NCI-H146 (cell line): ENCODE data around the gene GDPD2.
"Not testable (repeated sequence)": the region's sequence is repeated elsewhere in the genome, so short reads cannot be mapped to it uniquely, and the experiment has no call there.

Experiments
- DNase-seq: peaks from one replicate; lab custom pipeline; 2025; lab: John Stamatoyannopoulos, UW

Gene GDPD2, protein sequence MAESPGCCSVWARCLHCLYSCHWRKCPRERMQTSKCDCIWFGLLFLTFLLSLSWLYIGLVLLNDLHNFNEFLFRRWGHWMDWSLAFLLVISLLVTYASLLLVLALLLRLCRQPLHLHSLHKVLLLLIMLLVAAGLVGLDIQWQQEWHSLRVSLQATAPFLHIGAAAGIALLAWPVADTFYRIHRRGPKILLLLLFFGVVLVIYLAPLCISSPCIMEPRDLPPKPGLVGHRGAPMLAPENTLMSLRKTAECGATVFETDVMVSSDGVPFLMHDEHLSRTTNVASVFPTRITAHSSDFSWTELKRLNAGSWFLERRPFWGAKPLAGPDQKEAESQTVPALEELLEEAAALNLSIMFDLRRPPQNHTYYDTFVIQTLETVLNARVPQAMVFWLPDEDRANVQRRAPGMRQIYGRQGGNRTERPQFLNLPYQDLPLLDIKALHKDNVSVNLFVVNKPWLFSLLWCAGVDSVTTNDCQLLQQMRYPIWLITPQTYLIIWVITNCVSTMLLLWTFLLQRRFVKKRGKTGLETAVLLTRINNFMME

DNA sequence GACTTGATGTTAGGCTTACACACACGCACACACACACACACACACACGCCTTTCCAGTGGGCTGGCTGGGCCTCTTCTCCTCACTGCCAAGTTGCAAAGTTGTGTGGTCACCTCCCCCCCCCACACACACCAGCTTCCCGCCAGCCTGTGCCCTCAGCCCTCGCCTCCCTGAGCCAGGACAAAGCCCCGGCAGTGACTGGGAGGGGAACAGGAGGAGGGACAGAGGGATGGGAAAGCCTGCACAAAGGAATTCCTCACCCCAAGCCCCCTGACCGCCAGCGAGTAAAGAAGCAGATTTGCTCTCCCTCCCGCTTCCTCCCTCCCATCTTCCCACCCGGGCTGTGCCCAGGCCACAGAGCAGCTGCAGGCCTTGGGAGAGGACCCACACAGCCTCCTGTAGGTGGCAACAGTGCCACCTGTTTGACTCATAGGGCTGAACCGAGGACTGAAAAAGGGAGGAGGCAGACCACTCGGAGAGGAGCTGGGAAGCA, at the start of gene GDPD2:
TSS of gene GDPD2 (plus strand) at position 464 of the 491 bp plus-strand sequence. CDS start 1,671 bp downstream, outside the sequence.
- DNase-seq: peak; percentile 4

DNA sequence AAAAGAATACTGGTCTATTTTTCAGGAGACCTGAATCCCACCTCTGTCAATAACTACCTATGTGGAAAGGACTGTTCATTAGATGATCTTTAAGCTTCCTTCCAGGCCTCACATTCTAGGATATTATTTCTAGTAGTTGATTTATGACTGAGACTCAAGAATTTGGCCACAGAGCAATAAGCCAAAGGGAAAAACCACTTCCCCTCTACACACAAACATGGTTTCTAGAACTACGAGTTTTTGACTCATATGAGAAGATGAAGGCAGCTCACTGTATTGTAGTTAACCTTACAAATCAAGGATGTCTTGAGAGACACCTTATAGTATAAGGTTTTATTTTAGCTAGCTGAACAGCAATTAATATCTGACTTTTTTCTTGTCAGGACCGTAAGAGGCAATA, 36.9 kb upstream of the GDPD2 start:
- DNase-seq: no peak

DNA sequence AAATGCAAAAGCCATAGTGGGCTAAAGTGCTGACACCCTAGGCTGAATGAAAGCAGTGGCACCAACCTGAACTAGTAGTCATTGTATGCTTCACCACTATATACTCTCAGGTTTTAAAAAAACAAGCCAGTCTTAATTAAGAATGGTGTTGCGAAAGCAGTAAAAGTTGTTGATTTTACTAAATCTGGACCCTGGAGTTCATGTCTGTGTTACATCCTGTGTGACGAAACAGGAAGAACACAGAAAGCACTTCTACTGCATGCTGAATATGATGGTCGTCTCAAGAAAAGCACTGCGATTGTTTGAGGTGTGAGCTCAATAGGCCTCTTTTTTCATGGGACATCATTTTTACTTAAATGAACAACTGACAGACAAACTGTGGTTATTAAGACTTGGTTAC, 24.2 kb upstream of the GDPD2 start:
- DNase-seq: no peak

DNA sequence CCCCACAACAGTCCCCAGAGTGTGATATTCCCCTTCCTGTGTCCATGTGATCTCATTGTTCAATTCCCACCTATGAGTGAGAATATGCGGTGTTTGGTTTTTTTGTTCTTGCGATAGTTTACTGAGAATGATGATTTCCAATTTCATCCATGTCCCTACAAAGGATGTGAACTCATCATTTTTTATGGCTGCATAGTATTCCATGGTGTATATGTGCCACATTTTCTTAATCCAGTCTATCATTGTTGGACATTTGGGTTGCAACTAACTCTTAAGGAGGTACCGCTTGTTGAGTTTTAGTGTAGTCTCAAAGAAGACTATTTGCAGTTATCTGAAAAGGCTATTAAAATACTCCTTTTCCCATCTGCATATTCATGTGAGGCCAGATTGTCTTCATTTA, 22.9 kb upstream of the GDPD2 start:
- DNase-seq: not testable (repeated sequence)

DNA sequence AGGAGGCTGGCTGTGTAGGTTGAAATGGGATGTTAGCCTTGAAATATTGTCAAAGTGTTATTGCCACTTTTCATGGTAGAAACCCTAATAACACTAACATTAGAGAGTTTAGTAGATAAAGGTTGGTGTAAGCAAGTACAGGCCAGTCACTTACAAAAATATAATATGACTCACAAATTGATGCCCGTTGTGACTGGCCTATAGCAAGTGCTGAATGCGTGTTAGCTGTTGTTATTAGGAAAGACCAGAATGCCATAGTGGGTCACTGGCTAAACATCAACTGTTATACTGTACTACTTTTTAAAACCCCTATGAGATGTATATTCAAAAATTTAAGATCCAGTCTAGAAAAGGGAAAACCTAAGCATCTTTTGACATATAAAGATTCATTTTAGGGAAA, 20.4 kb upstream of the GDPD2 start:
- no peak for DNase-seq

DNA sequence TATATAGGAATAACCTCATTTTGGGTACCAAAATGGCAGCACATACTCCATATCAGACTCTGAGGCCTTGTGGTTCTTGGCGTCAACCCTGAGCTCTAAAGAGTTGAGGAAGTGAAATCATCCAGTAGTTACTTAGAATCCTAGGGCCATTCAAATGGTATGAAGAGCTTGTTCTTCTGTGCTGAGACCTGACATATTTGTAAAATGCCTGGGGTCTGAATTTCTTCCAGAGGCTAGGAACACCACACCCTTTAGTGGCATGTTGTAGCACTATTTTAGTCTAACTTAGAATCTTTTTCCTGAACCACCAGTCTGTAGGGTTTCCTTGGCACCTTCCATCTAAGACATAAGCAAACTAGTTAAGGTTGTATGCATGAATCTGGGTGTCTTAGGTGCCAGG, 18.1 kb upstream of the GDPD2 start:
- no peak for DNase-seq

DNA sequence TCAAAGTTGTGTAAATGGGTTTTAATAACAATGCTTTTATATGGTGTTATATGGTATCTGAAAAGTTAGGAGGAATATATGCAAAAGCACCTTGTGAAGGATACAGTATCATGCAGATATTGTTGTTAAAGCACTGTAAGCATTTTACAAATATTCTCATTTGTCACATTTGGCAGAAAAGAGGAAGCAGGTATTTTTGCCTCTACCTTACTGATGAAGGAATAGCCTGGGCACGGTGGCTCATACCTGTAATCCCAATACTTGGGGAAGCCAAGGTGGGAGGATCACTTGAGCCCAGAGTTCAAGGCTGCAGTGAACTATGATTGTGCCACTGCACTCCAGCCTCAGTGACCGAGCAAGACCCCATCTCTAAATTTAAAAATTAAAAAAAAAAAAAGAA, 12.2 kb upstream of the GDPD2 start:
- no peak for DNase-seq

DNA sequence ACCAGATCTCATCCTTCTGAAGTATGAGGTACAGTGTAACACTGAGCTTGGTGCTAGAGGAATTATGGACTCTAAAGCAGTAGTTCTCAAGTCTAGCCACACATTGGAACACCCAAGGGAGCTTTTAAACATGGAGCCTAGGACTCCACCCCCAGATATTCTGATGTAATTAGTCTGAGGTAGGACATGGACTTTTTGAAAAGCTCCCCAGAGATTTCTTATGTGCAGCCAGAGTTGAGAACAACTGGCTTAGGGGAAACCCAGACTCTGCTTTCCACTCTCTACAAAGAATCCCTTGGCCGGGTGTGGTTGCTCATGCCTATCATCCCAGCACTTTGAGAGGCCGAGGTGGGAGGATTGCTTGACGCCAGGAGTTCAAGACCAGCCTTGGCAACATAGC, 11.6 kb upstream of the GDPD2 start:
- DNase-seq: no peak

DNA sequence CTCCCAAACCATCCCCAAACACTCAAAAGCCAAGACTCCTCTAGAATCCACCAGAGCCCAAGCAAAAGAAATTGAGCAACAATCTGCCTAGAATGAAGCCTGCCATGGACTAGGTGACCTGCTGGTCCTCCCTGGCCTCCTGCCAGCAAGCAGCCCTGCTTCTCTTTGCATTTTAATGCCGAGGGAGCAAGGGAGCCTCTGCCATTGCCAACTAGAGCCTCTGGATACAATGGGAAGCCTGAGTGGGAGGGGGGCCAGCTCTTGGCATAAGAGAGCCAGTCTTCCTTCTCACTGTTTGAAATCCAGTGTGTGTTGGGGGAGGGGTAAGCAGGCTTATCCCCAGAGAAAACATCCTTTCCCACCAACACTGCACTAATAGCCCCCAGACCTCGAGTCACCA, 1.5 kb upstream of the GDPD2 start:
- no peak for DNase-seq

DNA sequence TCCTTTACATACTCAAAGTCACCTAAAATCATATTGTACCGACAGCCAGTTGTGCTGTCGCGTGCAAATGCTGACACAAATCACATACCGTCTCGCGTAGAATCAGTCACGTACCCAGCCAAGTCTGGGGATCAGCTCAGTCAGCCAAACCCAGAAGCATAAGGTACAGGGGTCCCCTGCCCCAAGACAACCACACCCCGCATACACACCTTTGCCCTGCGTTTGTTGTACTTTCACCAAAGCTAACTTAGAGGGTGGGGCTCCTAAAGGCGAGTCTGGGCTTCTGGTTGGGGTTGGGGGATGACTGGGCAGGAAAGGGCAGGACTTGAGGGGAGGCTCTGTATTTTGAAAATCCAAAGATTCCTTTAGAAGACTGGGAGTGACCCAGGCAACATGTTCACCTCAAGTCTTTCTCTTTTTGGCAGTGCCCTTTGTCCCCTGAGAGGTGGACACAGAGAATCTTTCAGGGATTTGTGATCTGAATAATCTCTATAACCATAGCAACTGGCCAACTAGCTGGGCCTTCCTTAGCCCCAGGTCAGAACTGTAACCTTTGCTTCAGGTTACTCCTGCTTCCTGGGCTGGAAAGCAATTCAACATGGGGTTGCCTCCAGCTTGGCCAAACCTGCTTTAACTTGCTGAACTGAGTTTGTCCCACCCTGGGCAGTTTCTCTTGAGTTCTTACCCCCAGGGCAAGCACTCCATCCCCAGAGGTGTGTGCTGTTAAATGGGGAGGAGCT, 992 bp downstream of the GDPD2 start:
- DNase-seq: no peak

DNA sequence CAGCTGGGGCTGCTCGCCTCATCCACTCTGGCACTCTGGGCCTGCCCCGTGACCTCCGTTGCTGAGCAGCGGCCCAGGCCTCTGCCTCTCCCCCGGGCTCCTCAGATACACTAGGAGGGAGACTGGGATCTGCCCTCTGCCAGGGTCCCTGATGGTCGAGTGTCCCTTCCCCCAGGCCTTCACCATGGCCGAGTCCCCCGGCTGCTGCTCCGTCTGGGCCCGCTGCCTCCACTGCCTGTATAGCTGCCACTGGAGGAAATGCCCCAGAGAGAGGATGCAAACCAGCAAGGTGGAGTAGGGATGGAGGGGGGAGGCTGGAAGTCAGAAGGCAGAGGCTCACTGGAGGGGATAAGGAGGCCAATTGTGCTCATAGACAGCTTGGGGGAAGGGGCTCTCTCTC, 1.7 kb downstream of the GDPD2 start:
- DNase-seq: no peak

DNA sequence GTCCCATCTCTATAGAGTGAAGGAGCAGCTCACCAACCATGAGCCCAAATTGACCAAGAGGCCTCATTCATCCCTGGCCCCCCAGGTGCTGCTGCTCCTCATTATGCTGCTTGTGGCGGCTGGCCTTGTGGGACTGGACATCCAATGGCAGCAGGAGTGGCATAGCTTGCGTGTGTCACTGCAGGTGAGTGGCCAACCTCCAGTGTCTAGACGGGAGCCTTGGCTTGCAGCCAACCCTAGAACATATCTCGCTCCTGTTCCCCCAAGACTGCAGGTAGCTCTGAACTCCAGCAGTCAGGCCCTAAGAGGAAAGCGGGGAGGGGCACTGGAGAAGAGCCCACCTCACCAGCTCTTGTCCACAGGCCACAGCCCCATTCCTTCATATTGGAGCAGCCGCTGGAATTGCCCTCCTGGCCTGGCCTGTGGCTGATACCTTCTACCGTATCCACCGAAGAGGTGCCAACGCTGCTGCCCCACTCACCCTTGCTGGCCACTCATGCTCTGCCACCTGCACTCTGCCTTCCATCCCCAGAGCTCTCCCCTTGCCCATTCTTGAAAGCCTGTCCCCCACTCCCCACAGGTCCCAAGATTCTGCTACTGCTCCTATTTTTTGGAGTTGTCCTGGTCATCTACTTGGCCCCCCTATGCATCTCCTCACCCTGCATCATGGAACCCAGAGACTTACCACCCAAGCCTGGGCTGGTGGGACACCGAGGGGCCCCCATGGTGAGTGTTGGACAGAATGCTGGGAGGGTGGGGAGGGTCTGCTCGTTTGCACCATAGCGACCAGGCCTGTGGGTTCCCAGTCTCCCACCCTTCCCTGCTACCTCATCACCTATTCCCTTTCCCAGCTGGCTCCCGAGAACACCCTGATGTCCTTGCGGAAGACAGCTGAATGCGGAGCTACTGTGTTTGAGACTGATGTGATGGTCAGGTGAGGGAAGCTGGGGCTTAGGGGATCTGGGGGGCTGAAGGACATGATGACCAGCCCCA, 3.5 kb downstream of the GDPD2 start:
- DNase-seq: no peak

DNA sequence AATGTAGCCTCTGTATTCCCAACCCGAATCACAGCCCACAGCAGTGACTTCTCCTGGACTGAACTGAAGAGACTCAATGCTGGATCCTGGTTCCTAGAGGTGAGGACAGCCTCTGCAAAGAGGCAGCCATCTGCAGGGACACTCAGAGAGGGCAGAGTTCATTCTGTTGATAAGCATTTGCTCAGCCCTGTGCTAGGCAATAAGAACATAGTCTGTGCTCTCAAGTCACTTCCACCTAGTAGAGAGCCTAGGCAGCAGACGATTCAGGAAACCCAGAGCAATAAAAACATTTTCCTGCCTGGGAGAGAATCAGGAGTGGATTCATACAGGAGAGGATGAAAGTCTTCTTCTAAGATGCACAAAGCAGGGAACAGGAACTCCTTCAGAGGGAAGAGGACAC, 4.3 kb downstream of the GDPD2 start:
- DNase-seq: no peak

DNA sequence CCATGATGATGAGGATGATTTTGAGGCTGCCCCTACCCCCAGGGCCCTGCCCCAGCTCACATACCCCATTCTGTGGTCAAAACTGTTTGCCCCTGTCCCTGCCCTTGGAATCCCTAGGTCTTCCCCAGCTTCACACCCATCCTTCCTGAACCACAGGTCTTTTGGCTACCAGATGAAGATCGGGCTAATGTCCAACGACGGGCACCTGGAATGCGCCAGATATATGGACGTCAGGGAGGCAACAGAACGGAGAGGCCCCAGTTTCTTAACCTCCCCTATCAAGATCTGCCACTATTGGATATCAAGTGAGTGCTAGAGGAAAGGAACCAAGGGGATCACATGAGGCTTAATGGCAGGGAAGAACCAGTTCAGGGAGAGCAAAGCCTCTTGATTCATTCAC, 6.6 kb downstream of the GDPD2 start:
- DNase-seq: no peak

DNA sequence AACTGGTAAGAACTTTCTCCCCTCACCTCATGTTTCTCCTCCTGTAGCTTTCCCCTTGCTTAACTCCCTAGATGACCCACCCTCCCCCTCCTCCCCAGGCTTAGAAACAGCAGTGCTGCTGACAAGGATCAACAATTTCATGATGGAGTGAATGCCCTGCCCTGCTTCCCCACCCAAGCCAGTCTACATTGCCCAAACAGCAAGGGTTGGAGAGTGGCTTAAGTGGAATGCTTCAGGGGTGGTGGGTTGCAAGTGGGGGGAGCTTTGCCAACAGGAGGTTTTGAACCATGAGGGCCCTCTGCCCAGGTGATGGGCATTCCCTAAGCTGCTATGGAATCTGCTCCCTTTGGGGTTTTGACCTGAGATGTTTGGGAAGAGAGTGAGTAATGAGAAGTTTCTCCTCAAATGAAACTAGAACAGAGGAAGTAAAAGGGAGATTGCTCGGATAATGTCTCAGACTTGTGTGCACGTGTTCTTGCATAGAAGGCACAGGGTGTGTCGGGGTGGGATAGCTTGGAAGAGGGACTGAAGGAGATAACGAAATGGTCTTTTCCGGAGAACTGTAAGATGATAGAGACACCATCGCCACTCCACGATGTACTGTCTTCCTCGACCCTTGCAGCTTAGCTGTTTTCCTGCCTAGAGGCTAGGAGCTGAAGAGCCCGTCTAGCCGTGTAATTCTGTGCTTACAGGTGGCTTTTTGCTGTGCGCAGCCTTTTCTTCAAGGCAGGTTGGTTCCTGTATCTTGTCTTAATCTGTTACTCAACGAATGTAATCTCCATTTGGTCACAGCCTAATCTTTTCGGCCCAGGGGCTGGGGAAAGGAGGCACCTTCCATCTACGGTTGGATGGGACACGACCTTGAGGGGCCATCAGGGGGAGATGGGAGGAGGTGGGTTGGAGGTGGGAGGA, 10.1 kb downstream of the GDPD2 start:
- DNase-seq: no peak

DNA sequence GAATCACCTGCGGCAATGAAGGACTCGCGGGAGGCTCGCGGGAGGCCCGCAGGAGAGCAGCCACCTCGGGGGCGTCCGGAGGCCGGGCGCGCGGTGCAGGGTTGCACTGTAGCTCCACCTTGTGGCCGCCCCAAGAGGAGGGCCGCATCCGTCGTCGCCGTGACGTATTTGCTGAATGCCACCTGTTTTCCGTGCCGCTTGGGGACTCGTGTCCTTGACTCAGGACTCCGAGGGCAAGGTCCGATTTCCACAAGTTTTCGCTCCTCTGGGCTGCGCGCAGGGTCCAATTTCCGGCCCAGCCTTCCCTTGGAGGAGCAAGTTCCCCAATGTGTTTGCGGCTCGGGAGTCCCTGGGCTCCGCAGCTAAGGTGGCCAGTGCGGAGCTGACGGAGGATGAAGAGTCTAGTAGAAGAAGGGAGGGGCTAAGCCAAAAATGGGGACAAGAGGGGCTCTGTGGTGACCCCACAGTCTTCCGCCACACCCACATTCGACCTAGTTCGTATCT, 10.8 kb downstream of the GDPD2 start:
- DNase-seq: peak; percentile 75

DNA sequence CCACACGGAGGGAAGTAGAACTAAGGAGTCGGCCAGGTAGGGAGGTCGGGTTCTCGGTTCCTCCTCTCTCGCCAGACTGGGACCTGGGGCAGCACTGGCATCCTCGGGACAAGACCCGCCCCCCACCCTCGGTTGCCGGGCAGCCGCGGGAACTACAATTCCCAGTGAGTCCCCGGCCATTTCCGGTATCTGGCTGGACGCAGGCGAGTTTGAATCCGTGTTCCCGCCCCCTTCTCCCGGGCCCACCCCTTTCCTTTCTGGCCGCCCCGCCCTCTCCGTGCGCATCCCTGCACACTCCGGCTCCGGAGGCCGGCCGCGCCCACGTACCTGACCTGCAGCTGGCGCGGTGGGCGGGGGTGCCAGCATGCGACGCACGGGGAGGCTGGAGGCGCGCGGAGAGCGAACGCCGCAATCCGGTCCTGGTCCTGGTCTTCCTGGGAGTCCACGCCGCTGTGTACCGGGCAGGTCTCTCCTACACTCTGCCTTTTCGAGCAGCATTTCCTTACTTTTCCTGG, 11.3 kb downstream of the GDPD2 start:
- DNase-seq: peak; percentile 93

DNA sequence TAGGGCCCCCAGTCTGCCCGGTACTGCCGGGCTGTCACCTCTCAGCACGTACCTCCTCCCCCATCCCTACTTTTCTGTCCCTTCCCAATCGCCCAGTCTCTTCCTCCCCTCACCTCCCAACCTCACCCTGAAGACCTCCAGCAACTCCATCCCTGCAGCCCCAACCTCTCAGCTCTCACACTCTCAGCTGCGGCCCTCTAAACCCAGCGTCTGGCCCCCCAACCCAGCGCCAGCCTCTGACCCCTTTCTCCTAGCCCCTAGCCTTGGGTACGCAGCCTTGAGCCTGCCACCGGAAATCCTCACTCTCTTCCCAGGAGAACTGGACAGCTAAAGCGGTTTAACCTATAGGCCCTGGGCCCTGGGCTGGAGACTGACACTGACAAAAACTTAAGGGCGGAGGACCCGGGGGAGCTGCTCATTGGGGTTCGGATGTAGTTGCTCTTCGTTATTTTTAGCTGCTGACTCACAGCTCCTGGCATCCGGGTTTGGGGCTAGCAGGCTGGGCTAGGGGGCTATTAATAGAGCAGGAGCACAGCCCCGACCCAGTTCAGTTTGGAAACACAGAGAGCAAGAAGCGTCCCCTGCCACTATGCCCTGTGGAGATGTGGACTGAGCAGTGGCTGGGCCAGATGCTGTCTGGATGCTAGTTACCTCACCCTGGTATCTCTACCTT, 11.9 kb downstream of the GDPD2 start:
- DNase-seq: no peak

DNA sequence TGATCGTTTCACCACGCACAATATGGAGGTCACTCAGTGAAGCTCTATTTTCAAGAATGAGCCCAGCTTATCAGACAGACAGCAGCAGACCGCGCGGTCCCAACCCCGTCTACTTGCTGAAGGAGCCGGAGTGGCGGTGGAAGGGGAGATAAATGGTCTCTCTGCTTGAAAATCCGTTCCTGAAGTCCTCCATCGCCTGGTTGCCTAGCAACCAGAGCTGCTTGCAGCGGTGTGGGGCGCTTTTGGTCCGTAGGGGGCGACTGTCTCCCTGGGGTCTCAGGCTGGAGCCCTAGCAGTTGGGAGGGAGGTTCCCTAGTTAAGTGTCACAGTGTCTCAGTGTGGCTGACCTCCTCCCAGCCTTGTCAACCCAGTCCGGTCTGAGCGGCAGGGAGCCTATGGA, 13.2 kb downstream of the GDPD2 start:
- DNase-seq: peak; percentile 51

DNA sequence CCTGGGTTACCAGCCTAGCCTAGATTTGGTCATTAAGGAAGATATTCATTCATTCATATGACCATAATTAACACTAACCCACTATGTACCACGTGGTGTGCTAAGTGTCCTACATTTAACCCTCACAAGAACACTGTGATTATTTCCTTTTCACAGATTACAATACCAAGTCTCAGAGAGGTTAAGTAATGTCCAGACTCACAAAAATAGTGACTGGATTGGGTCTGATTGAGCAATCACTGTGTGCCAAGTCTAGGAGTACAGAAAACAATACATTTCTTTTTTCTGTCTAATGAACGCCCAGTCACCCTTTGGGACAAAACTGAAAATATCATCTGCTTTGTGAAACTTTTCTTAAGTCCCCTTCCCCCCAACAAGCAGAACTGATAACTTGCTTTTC, 13.9 kb downstream of the GDPD2 start:
- DNase-seq: no peak
